MCF 10A (cell line): Measurements from ENCODE around the gene CACNG4. TPM values are rescaled to one million over a fixed set of nuclear protein-coding genes. Genes with fewer than 3 reads are reported as not detected.
"Not testable (repeated sequence)": the region's sequence is repeated elsewhere in the genome, so short reads cannot be mapped to it uniquely, and the experiment has no call there.

Experiments
- BruUV-seq: library from RNA; stranded (reverse); fragments of 400-500 nt; replicated peaks from 2 replicates; lab custom pipeline; 2021; lab: Mats Ljungman, UMichigan
- CTCF ChIA-PET: fragments of 300-600 bp; sonication (Branson Sonifier 250); formaldehyde crosslinking; extraction: SDS; loops from one replicate; lab custom pipeline; 2021; ENCODE audit warnings: antibody characterized with exemption, inconsistent platforms; lab: Yijun Ruan, JAX
- POLR2A ChIA-PET: fragments of 300-600, 350-650 bp; sonication (Branson Sonifier 250); formaldehyde crosslinking; extraction: SDS; loops from one replicate; lab custom pipeline; 2020; ENCODE audit warnings: antibody characterized with exemption, inconsistent platforms; lab: Yijun Ruan, JAX
- DNase-seq: peaks from one replicate; pipeline ENCODE4 v3.0.0-alpha.2; 2018; ENCODE audit not compliant: unreplicated experiment
- H3K27ac Mint-ChIP-seq: one replicate; pipeline ENCODE4 v1.8.0; 2022; ENCODE audit warnings: mild to moderate bottlenecking, low read depth, mixed read lengths; ENCODE audit not compliant: unreplicated experiment
- H3K27me3 Mint-ChIP-seq: one replicate; pipeline ENCODE4 v1.8.0; 2022; ENCODE audit warnings: mixed read lengths; ENCODE audit not compliant: insufficient read depth, unreplicated experiment
- H3K36me3 Mint-ChIP-seq: one replicate; pipeline ENCODE4 v1.8.0; 2022; ENCODE audit warnings: mild to moderate bottlenecking, moderate library complexity, mixed read lengths; ENCODE audit not compliant: insufficient read depth, unreplicated experiment
- H3K4me1 Mint-ChIP-seq: one replicate; pipeline ENCODE4 v1.8.0; 2022; ENCODE audit warnings: mixed read lengths; ENCODE audit not compliant: insufficient read depth, unreplicated experiment
- H3K4me3 Mint-ChIP-seq: one replicate; pipeline ENCODE4 v1.8.0; 2022; ENCODE audit warnings: mild to moderate bottlenecking, moderate library complexity, mixed read lengths; ENCODE audit not compliant: unreplicated experiment
- H3K9me3 Mint-ChIP-seq: one replicate; pipeline ENCODE4 v1.8.0; 2022; ENCODE audit warnings: mixed read lengths; ENCODE audit not compliant: unreplicated experiment
- intact Hi-C: fragments of 100-400 bp; cut with micrococcal nuclease; formaldehyde crosslinking; loops from 2 replicates; pipeline ENCODE4 v1.14.1; 2022
- total RNA-seq: library from RNA; stranded (reverse); gene quantifications from 2 replicates; pipeline ENCODE4 v1.2.3, GENCODE V29; 2022
- TF ChIP-seq, protein P1 (sequence below): fragments of 200-600 bp; IDR thresholded peaks from one replicate; pipeline ENCODE4 v1.8.0; 2022; ENCODE audit warnings: antibody characterized with exemption, mild to moderate bottlenecking; ENCODE audit not compliant: unreplicated experiment

CACNG4 gene
- total RNA-seq, 1 experiment from 2014 or later, result not detected

DNA sequence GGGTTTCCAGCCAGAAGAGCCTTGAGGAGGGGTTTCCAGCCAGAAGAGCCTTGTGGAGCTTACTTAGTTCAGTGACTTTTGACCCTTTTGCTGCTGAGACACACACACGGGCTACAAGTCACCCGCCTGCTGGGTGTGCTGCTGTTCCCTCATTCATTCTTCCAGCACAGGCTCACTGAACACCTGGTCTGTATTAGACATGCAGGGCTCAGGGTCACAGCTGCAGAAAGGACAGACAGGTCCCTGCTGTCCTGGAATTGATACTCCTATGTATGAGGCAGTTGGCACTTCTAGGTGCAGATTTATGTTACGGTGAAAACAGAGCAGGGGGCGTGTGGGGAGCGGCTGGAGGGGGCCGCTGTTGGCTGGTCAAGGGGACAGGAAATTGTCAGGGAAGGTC, 6.8 kb downstream of the CACNG4 start:
- TF ChIP-seq, protein P1, sequence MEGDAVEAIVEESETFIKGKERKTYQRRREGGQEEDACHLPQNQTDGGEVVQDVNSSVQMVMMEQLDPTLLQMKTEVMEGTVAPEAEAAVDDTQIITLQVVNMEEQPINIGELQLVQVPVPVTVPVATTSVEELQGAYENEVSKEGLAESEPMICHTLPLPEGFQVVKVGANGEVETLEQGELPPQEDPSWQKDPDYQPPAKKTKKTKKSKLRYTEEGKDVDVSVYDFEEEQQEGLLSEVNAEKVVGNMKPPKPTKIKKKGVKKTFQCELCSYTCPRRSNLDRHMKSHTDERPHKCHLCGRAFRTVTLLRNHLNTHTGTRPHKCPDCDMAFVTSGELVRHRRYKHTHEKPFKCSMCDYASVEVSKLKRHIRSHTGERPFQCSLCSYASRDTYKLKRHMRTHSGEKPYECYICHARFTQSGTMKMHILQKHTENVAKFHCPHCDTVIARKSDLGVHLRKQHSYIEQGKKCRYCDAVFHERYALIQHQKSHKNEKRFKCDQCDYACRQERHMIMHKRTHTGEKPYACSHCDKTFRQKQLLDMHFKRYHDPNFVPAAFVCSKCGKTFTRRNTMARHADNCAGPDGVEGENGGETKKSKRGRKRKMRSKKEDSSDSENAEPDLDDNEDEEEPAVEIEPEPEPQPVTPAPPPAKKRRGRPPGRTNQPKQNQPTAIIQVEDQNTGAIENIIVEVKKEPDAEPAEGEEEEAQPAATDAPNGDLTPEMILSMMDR, result no peak
- ChIA-PET POLR2A (interaction anchor here (1.4 kb wide), 1 partner anchor 13 kb away, joined by 3 read pairs; no protein-coding TSS in a partner anchor), CTCF (interaction anchor here (0.6 to 1.4 kb wide), 2 partner anchors 128 to 255 kb away, joined by 3 read pairs; no protein-coding TSS in a partner anchor)
- Mint-ChIP-seq H3K36me3 (no peaks in the 10 kb centered on the region), H3K9me3 (no peaks in the 10 kb centered on the region), H3K4me1 (peaks cover 5% of the 10 kb centered on the region), H3K27ac (no peak overlapping the region), H3K27me3 (peaks cover 70% of the 10 kb centered on the region), H3K4me3 (no peak overlapping the region)
- intact Hi-C loops, result no loop called here
- no peak for DNase-seq
- BruUV-seq, result no TSS peak

- intact Hi-C loops, result no loop called here
- CTCF ChIA-PET, result interaction anchor here (0.6 to 1.4 kb wide), 2 partner anchors 9 to 256 kb away, joined by 3 read pairs; no protein-coding TSS in a partner anchor
- no peak overlapping the region for H3K27ac Mint-ChIP-seq
Observed at GRCh38 chr17:66971730-66972441, 7.4 kb downstream of the CACNG4 start.

DNA sequence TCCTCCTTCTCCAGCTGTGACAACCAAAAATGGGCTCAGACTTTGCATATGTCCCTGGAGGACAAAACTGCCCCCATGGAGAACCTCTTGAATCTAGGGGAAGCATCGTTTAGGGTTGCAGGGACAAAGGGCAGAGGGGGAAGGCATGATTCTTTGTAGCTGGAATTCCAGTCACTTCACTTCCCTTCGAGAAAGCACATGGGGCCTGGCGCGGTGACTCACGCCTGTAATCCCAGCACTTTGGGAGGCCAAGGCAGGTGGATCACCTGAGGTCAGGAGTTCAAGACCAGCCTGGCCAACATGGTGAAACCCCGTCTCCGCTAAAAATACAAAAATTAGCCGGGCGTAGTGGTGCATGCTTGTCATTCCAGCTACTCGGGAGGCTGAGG, 7.9 kb downstream of the CACNG4 start:
- H3K4me1 Mint-ChIP-seq, result not testable (repeated sequence)

More at GRCh38 chr17:66971730-66972441, 7.4 kb downstream of the CACNG4 start:
- Mint-ChIP-seq H3K36me3 (no peaks in the 10 kb centered on the region), H3K4me1 (peaks cover 5% of the 10 kb centered on the region), H3K4me3 (no peak overlapping the region), H3K9me3 (no peaks in the 10 kb centered on the region), H3K27me3 (peaks cover 70% of the 10 kb centered on the region)
- BruUV-seq, result no TSS peak
- DNase-seq, result no peak
- TF ChIP-seq, protein P1, result no peak
- POLR2A ChIA-PET, result interaction anchor here (1.4 kb wide), 1 partner anchor 13 kb away, joined by 3 read pairs; no protein-coding TSS in a partner anchor

GRCh38 chr17:66975188-66975587, 10.7 kb downstream of the CACNG4 start:
- TF ChIP-seq, protein P1, result no peak
- ChIA-PET POLR2A (no interaction called here), CTCF (interaction anchor here (0.6 to 1.7 kb wide), 5 partner anchors 59 to 739 kb away, joined by 3 to 4 read pairs (median 3); no protein-coding TSS in a partner anchor)
- peaks cover 45% of the 10 kb centered on the region for H3K27me3 Mint-ChIP-seq
- no peaks in the 10 kb centered on the region for H3K9me3 Mint-ChIP-seq
- H3K4me1 Mint-ChIP-seq, result peaks cover 9% of the 10 kb centered on the region
- H3K36me3 Mint-ChIP-seq, result no peaks in the 10 kb centered on the region
- H3K4me3 Mint-ChIP-seq, result no peak overlapping the region
- intact Hi-C loops, result loop anchor here (1.0 kb wide), 2 partner anchors 60 to 260 kb away; no protein-coding TSS in a partner anchor
- no peak for DNase-seq
- no peak overlapping the region for H3K27ac Mint-ChIP-seq
- no TSS peak for BruUV-seq

More for the DNA sequence above, 7.9 kb downstream of the CACNG4 start:
- H3K9me3 Mint-ChIP-seq, H3K36me3 Mint-ChIP-seq, DNase-seq, H3K27ac Mint-ChIP-seq, H3K4me3 Mint-ChIP-seq, intact Hi-C loops, BruUV-seq: not testable (repeated sequence)
- ChIA-PET CTCF (interaction anchor here (0.6 kb wide), 1 partner anchor 9 kb away, joined by 3 read pairs; no protein-coding TSS in a partner anchor), POLR2A (interaction anchor here (1.4 kb wide), 1 partner anchor 14 kb away, joined by 3 read pairs; no protein-coding TSS in a partner anchor)
- peaks cover 69% of the 10 kb centered on the region for H3K27me3 Mint-ChIP-seq
